GM12878 (cell line): ENCODE measurements around the gene SNED1.

Source experiments
- BCLAF1 ChIP-seq: fragments of 450-650 bp; IDR thresholded peaks from 2 replicates; pipeline ENCODE4 v1.6.1; 2017; ENCODE audit warnings: antibody characterized with exemption, mild to moderate bottlenecking, moderate library complexity
- CTCF ChIP-seq, 3 experiments: IDR thresholded peaks in 2 of 3; conservative IDR thresholded peaks in 1 of 3; 2 replicates each; pipeline ENCODE4 v1.5.1; 2011; ENCODE audit warnings: low read depth in 3 of 3, low read length in 3 of 3, mild to moderate bottlenecking in 3 of 3, control low read depth in 2 of 3, moderate library complexity in 2 of 3, inconsistent platforms in 1 of 3, mixed read lengths in 1 of 3; ENCODE audit not compliant: control insufficient read depth in 2 of 3, insufficient read depth in 1 of 3; ENCODE audit errors: extremely low read depth in 1 of 3
- E2F4 ChIP-seq: IDR thresholded peaks from 2 replicates; pipeline ENCODE4 v1.6.1; 2012; ENCODE audit warnings: low read depth, low read length, improper control_type of control experiment
- E2F8 ChIP-seq: fragments of 450-650 bp; IDR thresholded peaks from 2 replicates; pipeline ENCODE4 v1.6.1; 2018; ENCODE audit warnings: mild to moderate bottlenecking, low read depth, moderate library complexity; ENCODE audit not compliant: partially characterized antibody
- LARP7 ChIP-seq: fragments of 450-650 bp; IDR thresholded peaks from 2 replicates; pipeline ENCODE4 v1.6.1; 2017; ENCODE audit warnings: mild to moderate bottlenecking
- MXI1 ChIP-seq: fragments of 150-350 bp; IDR thresholded peaks from 2 replicates; pipeline ENCODE4 v1.6.1; 2011; ENCODE audit warnings: low read depth, mild to moderate bottlenecking, inconsistent platforms, low read length, improper control_type of control experiment
- MYC ChIP-seq: IDR thresholded peaks from 2 replicates; pipeline ENCODE4 v1.6.1; 2011; ENCODE audit warnings: mild to moderate bottlenecking, low read length, moderate library complexity, inconsistent platforms; ENCODE audit not compliant: insufficient read depth, insufficient replicate concordance, insufficient read length, severe bottlenecking
- NKRF ChIP-seq: fragments of 450-650 bp; conservative IDR thresholded peaks from 2 replicates; pipeline ENCODE4 v1.6.1; 2017; ENCODE audit warnings: mild to moderate bottlenecking, moderate library complexity
- NR2C2 ChIP-seq: IDR thresholded peaks from 2 replicates; pipeline ENCODE4 v1.6.1; 2011; ENCODE audit warnings: borderline replicate concordance, low read depth; ENCODE audit not compliant: control insufficient read depth, insufficient read length
- POLR2A ChIP-seq: IDR thresholded peaks from 2 replicates; pipeline ENCODE4 v1.6.1; 2011; ENCODE audit warnings: low read depth, mild to moderate bottlenecking, low read length
- POLR2AphosphoS2 ChIP-seq: IDR thresholded peaks from 2 replicates; pipeline ENCODE4 v1.6.1; 2011; ENCODE audit warnings: low read depth, mild to moderate bottlenecking, low read length, improper control_type of control experiment, moderate library complexity
- REST ChIP-seq: IDR thresholded peaks from 2 replicates; pipeline ENCODE4 v1.6.1; 2012; ENCODE audit warnings: mild to moderate bottlenecking, low read depth, low read length
- TARDBP ChIP-seq: IDR thresholded peaks from 2 replicates; pipeline ENCODE4 v1.6.1; 2016; ENCODE audit warnings: borderline replicate concordance
- ZNF687 ChIP-seq: fragments of 450-650 bp; IDR thresholded peaks from 2 replicates; pipeline ENCODE4 v1.6.1; 2017; ENCODE audit warnings: mild to moderate bottlenecking, moderate library complexity

- no peak for TF ChIP-seq CTCF (IDR thresholded peaks at IDR 0.05 in 2 of 3, conservative IDR thresholded peaks at IDR 0.05 in 1 of 3; ENCODE audit: control insufficient read depth in 2 of 3, extremely low read depth in 1 of 3, insufficient read depth in 1 of 3, low read depth in 3 of 3, low read length in 3 of 3)
- no peak for TF ChIP-seq REST
- TF ChIP-seq MXI1 = no peak
- no peak for TF ChIP-seq MYC
- no peak for TF ChIP-seq NR2C2
- TF ChIP-seq POLR2A = no peak
- no peak for TF ChIP-seq NKRF
- TF ChIP-seq LARP7 = no peak
- TF ChIP-seq BCLAF1 = no peak
- no peak for TF ChIP-seq ZNF687
- no peak for TF ChIP-seq TARDBP
- TF ChIP-seq POLR2AphosphoS2 = no peak
- TF ChIP-seq E2F4 = no peak
- no peak for TF ChIP-seq E2F8
These were observed 75.8 kb downstream of the SNED1 start for GRCh38 chr2:241074065-241074818.
